Brain microvascular endothelial cell (primary cell): Measurements from ENCODE around the gene MR1.

Source experiments
- DNase-seq: peaks from one replicate; pipeline ENCODE4 v3.0.0-alpha.2; 2020
- H3K27ac ChIP-seq: fragments of 250-450 bp; sonication (Bioruptor Pico); 2 replicates; pipeline ENCODE4 v1.5.1; 2020; ENCODE audit warnings: mild to moderate bottlenecking, moderate library complexity
- H3K27me3 ChIP-seq: fragments of 250-450 bp; sonication (Bioruptor Pico); replicated peaks from 2 replicates; pipeline ENCODE4 v1.5.1; 2020; ENCODE audit warnings: mild to moderate bottlenecking
- H3K36me3 ChIP-seq: fragments of 250-450 bp; sonication (Bioruptor Pico); replicated peaks from 2 replicates; pipeline ENCODE4 v1.5.1; 2020; ENCODE audit warnings: mild to moderate bottlenecking
- H3K4me3 ChIP-seq: 2 replicates; pipeline ENCODE4 v1.5.1; 2011; ENCODE audit warnings: low read depth, mild to moderate bottlenecking, control low read depth, low read length, moderate library complexity
- in situ Hi-C: cut with HindIII; loops from 2 replicates; pipeline ENCODE4 v1.10.0; 2017; ENCODE audit warnings: low sequenced_read_pairs, low pct_ligation_motif_present
- TF ChIP-seq, protein P1 (sequence below): IDR thresholded peaks from 2 replicates; pipeline ENCODE4 v1.5.1; 2011; ENCODE audit warnings: low read depth, mild to moderate bottlenecking, moderate library complexity, low read length, control low read depth, inconsistent platforms; ENCODE audit errors: missing control alignments

Gene MR1

GRCh38 chr1:181097242-181097641 is 63.5 kb downstream of the MR1 start:
- in situ Hi-C loops, result no loop called here
- Histone ChIP-seq H3K4me3 (no peak overlapping the region), H3K36me3 (no peaks in the 10 kb centered on the region), H3K27ac (no peak overlapping the region), H3K27me3 (no peaks in the 10 kb centered on the region)
- TF ChIP-seq, protein P1, sequence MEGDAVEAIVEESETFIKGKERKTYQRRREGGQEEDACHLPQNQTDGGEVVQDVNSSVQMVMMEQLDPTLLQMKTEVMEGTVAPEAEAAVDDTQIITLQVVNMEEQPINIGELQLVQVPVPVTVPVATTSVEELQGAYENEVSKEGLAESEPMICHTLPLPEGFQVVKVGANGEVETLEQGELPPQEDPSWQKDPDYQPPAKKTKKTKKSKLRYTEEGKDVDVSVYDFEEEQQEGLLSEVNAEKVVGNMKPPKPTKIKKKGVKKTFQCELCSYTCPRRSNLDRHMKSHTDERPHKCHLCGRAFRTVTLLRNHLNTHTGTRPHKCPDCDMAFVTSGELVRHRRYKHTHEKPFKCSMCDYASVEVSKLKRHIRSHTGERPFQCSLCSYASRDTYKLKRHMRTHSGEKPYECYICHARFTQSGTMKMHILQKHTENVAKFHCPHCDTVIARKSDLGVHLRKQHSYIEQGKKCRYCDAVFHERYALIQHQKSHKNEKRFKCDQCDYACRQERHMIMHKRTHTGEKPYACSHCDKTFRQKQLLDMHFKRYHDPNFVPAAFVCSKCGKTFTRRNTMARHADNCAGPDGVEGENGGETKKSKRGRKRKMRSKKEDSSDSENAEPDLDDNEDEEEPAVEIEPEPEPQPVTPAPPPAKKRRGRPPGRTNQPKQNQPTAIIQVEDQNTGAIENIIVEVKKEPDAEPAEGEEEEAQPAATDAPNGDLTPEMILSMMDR, result no peak
- DNase-seq, result no peak

DNA sequence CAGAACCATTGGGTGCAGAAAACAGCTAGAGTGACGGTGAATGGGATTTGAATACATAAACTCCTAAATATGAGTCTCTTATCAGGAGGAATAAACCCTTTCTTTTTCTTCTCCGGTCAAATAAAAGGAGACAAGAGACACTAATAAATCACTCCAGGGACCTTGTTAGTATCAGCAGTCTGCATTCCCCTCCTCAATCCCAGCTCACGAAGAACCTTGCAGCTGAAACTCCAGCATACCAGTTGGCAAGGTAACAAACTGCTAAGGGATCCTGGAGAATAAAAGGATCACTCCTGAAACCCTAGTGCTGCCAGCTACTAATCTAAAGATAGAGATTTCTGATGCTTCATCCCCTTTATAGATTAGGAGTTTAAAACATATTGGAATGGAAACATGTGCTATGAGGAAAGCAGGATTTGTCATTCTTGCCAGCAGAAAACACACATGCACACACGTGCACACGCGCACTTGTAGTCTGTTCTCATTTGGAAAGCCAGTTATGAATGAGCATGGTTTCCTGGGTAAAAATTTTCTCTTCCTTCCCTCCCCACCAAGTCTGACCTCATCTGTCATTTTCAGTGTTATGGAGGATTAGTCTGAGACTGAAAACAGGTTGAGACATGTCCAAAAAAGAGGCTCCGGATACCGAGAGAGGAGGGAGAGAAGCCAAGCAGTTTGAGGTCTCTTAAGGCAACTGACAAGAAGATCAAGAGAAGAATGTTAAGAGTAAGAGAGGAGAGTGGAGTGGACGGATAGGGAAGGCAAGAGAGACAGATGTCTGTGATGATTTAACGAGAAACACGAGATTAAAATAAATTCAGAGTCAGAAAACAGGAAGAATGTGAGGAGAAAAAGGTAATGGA is 65.6 kb downstream of the MR1 start:
- DNase-seq, result no peak
- H3K27me3 ChIP-seq, result no peaks in the 10 kb centered on the region
- peak overlapping the region; percentile 23 for H3K27ac ChIP-seq
- TF ChIP-seq, protein P1, result no peak
- H3K36me3 ChIP-seq, result no peaks in the 10 kb centered on the region
- H3K4me3 ChIP-seq, result no peak overlapping the region
- in situ Hi-C loops, result no loop called here

GRCh38 chr1:181100015-181100905 is 66.5 kb downstream of the MR1 start:
- DNase-seq, result no peak
- H3K27me3 ChIP-seq, result no peaks in the 10 kb centered on the region
- no peak overlapping the region for H3K4me3 ChIP-seq
- TF ChIP-seq, protein P1, result no peak
- in situ Hi-C loops, result no loop called here
- H3K27ac ChIP-seq, result peak overlapping the region; percentile 23
- H3K36me3 ChIP-seq, result no peaks in the 10 kb centered on the region

DNA sequence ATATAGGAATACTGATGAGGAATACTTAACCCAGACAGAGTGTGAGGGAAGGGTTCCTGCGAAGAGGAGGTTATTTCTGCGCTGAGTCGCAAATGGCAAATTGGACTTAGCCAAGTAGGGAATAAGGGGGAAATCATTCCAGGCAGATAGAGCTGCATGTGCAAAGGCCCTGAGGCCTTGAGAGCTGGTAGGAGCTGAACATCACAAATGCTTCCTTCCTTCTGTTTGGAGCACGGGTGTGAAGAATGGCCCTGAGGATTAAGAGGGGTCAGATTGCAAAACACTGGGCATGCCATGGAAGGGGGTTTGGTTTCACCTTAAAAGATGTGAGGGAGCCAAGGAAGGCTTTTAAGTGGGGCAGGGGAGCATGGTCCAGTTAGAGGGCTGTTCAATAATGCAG is 67.2 kb downstream of the MR1 start:
- Histone ChIP-seq H3K27me3 (no peaks in the 10 kb centered on the region), H3K36me3 (no peaks in the 10 kb centered on the region), H3K27ac (no peak overlapping the region), H3K4me3 (no peak overlapping the region)
- in situ Hi-C loops, result no loop called here
- DNase-seq, result no peak
- TF ChIP-seq, protein P1, result no peak

DNA sequence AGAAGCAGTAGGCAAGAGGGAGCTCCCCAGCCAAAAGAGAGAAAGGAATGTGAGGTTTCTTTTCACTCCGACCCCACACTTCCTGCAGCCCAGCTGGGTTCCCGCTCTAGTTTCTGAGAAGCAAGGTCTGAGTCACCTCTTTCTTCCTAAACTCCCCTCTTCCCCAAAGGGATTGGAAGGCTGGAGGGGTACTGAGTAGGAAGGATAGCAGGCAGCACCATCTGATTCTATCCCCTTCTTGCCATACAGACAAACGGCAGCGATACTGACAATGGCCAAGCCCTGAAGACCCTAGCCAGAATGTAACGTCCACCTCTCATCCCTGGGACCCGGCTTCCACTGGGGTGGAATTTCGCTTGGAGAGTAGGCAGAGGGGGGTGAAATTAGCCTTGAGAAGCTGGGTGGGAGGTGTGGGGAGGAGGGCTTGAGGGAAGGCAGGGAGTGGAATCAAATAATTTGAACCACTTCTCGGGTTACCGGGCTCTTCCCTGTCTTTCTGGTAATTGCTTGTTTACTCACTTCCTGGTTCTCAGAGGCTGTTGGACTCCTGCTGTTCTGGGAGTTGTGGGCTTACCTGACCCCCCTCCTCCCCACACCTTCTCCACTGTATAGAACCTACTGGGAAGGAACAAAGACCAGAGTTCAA is 67.9 kb downstream of the MR1 start:
- TF ChIP-seq, protein P1, result no peak
- Histone ChIP-seq H3K4me3 (peak overlapping the region; percentile 4), H3K36me3 (no peaks in the 10 kb centered on the region), H3K27ac (peak overlapping the region; percentile 31), H3K27me3 (no peaks in the 10 kb centered on the region)
- in situ Hi-C loops, result no loop called here
- no peak for DNase-seq
